GM19395 (cell line): ENCODE data around the gene FOXF1.

ENCODE experiments used
- ATAC-seq: cut with Tn5 transposase; IDR thresholded peaks from one replicate; pipeline ENCODE4 v1.9.1; 2021; ENCODE audit warnings: mild to moderate bottlenecking, moderate library complexity; ENCODE audit not compliant: unreplicated experiment

The FOXF1 gene

DNA sequence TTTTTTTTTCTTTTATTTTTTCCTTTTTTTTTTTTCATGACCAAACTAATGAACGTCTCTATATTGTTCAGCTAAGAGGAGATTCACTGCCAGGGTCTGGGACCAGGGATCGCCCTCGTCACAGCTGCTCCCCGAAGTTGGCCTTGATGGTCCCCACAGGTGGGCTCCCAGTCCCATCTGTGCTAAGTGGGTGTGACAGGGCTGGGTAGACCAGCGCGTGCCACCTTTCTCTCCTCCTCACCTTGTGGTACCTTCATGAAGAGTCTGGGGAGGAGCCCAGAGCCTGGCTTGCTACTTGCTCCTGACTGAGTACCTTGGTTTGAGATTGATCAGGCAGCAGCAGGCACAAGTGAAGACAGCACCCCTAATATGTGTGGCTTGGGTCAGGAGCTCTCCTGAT lies 6.5 kb upstream of the FOXF1 start:
- ATAC-seq, result no peak

DNA sequence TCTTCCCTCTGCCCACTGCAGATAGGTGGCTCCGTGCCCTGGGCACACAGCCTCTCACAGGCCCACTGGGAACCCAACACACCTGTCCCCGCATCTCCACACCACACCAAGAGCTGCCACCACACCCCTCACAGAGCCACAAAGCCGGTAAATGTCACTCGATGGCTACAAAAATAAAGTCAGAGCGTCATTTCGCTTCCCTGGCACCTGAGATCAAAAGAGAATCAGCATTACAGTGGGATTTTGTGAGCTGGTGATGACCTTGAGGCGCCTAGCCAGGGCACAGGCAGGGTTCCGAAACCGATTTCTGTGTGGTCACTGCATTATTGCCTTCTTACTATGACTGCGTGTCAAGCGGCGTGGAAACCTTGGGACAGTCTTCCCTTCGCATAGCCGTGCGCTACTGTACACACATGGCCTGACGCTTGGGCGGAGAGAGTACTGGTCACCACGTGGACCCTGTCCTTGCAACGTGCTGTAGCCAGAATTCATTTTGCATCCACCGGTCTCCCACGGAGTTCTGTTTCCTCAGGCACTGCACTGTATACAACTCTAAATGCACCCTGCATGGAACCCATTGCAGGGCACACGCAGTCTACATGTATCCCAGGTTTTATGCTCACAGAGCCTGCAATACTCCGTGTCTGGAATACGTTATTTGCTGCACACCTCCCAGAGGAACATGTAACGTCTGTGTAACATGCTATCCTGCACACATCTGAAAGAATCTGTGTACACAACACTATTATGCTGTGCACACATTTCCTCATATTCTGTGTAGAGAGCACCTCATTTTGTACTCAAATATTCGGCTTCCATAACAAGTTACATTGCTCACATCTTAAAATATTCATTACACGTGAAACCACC lies 5.8 kb upstream of the FOXF1 start:
- ATAC-seq, result no peak

DNA sequence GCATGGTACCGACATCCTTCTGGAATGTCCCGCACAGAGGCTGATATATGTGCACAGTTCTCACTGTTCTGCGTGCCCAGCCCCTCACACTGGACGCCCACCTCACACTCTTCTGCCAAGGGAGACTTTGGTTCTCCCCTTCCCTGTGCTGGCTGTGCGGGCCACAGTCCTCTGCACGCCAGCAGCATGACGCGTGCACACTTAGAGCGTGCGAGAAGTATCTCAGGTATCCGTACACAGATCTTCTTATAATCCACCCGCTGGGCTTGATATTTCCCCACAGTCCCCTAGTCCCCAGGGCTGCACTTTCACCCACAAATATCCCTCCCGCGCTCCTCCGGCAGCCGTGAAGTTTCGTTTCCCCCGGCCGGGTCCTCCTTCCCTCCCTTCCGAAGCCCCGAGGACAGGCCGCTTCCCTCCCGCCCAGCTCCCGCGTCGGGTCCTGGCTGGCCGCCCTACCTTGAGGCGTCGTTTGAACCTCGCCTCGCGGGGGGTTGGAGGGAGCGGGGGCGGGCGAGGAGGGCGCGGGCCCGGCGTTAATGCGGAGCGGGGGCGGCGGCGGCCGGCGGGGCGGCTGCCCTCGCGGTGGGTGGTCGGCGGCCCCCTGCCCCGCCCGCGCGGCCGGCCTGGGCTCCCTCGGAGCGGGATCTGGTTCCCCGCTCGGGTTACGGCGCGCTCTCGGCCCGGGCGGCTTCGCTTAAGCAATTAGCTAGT lies 5.0 kb upstream of the FOXF1 start:
- no peak for ATAC-seq

- ATAC-seq, result no peak
Observed at GRCh38 chr16:86505899-86506864, 4.1 kb upstream of the FOXF1 start.

DNA sequence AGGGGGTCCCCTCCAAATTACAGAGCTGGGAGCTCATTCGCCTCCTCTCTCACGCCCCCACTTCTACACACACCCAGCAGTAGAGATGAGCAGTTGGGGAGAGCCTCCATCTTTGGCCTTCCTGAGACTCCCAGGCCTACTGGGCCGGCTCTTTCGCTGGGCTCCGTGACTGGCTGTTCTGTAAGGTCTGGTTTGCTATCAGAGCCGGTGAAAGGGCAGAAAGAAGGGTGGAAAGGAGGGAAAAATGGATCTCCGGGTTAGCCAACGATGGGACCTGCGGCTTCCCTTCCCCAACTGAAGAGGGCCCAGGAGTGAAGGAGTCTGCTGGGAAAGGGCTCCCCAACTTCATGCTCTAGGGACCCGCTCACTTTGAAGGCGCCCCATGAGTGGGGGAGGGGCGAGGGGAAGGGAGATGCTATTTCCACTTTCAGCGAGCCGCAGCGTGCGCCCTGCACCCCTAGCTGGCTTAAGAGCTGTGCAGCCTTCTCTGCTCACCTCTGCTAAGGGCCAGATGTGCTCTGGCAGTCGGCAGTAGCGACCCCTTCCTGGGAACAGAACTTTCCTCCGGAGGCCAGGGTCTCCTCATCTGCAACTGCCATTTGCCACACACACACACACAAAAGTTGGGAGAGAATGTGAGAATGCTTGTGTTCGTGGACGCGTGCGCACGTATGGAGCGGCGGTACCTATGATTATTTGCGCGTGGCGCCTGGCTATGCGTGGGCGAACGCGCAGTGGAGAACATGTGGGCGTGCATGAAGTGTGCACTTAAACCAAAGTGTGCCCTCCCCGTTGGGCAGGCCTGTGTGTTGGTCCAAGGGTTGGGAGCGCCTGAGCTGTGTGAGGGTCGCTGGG lies 2.9 kb upstream of the FOXF1 start:
- ATAC-seq, result no peak

DNA sequence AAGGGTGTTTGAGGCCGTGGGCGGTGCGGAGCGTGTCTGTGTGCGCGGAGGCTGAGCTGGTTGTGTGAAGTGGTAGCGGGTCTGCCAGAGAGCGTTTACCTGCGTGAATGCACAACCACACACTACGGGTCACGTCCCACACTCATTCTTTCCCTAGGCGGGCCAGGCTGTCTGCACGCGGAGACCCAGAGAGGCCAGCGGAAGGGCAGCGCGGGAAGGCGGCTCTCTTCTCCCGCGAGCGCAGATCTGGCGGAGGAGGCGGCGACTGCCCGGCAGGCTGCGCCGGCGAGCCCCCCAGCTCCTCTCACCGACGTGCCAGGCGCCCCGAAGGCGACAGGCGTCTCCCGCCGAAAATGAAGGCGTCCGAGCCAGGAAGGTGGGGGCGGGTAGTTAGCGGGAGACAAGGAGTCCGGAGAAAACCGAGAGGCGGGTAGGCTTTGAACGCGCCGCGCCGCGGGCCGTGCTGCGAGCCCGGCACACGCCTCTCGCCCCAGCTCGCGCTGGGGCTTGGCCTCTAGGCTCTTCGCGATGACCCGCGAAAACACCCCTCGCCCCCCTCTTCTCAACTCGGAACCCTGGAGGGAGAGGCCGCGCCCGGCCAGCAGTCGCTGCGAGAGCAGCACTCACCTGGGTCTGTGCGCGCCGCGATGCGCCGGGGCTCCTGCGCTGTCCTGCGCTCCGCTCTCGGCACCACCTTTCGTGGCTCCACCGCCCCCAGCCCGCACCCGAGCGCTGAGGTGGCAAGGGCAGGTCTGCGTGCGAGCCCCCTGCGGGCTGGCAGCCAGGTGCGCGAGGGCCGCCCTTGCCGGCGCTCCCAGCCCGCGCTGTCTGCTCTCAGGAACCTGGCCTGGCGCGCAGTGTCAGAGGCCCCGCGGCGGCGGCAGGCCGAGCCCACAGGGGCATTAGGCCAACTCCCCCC lies 2.0 kb upstream of the FOXF1 start:
- no peak for ATAC-seq

DNA sequence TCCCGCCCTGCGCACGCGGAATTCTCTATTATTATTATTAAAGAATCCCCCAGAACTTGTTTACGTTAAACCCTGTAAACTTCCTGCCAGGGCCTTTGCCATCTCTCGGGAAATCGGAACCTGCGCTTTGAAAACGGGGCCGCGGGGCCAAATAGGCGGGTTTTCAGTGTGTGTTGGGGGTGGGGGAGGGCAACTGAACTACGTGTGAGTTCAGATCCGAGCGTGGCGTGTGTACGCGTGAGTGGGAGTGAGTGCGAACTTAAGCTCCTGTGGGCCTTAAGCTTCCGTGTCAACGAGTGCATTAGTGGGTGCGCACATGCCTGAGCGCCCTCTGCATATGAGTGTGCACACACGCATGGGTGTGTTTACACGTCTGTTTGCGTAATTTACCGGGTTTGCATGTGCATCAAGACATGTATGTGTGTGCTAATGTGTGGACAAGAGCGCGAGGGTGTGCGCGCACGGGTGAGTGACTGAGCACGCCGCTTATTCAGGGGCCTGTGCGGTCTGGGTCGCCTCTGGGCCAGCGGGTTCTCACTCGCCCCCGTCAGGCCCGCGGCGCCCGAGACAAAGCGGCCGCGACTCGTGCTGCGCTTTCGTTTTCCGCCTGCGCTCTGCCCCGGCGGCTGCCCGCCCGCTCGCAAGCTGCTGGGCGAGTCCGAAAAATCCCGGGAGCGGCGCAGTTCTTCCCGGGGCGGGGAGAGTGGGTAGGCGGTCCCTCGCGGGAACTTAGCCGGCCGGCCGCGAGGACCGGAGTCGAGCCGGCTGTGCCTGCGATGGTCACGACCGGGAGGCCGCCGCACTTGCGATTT lies 1.2 kb upstream of the FOXF1 start:
- ATAC-seq, result no peak

- no peak for ATAC-seq
Observed at GRCh38 chr16:86509759-86510464, 415 bp upstream of the FOXF1 start.

DNA sequence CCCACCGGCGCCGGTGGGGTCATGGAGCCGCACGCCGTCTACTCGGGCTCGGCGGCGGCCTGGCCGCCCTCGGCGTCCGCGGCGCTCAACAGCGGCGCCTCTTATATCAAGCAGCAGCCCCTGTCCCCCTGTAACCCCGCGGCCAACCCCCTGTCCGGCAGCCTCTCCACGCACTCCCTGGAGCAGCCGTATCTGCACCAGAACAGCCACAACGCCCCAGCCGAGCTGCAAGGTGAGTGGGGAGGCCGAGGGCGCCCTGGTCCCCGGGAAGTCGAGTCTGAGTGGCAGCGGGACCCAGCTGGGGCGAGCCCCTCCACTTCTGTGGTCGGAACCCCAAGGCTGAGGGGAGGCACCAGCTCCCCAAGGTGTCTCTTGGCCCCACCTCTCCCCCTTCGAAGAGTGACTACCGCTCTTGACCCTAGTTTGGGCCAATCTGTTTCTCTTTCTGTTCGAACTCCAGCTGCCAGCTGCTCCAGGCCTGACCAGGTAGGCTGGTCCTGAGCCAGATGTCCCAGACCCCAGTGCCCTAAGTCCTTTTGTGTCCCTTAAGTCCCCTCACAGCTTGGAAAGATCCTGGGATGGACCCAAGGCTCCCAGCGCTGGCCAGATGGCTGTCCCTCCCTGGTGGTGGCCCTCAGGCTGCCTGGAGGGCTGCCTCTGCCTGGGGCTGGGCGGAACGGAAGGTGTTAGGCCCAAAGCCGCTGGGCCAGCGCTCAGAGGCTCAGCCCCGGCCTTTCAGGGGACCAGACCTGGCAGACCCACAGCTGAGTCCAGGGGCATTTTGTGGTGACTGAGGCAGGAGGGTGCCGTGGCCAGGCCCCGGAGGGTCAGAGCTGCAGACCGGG lies 1.2 kb downstream of the FOXF1 start:
- no peak for ATAC-seq

- no peak for ATAC-seq
Observed at GRCh38 chr16:86512301-86512859, 2.1 kb downstream of the FOXF1 start.

DNA sequence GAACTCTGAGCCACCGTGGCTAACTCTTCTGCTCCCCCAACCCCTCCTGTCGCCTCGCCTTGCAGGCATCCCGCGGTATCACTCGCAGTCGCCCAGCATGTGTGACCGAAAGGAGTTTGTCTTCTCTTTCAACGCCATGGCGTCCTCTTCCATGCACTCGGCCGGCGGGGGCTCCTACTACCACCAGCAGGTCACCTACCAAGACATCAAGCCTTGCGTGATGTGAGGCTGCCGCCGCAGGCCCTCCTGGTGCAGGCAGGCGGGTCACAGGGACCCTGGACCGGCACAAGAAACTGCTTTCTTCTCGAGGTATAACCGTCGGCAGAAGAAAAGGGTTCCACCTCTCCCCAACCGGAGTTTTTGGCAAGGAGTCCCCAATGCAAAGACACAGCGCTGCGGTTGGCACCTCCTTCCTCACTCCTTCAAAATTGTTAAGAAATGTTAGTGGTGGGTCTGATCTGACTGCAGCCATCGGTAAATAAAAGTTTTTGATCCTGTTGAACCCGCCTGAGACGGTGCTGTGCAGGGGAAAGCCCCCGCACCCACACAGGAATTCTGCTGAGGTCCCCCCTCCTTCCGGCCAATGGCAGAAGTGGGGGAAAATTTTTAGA lies 2.6 kb downstream of the FOXF1 start:
- ATAC-seq, result no peak

- ATAC-seq, result no peak
Observed at GRCh38 chr16:86513471-86514277, 3.3 kb downstream of the FOXF1 start.

- no peak for ATAC-seq
Observed at GRCh38 chr16:86514481-86515376, 4.4 kb downstream of the FOXF1 start.

- no peak for ATAC-seq
Observed at GRCh38 chr16:86515413-86515776, 5.1 kb downstream of the FOXF1 start.
